ENCODE results near the gene ZNF521.

ZNF521 gene

GRCh38 chr18:25133879-25134278, 218.1 kb downstream of the ZNF521 start:
- H3K4me3 ChIP-seq (ENCODE audit: low read length): no peak overlapping the region
- TF ChIP-seq CTCF (IDR thresholded peaks at IDR 0.05; ENCODE audit: insufficient read depth, low read depth, low read length, missing control alignments): no peak
- no peak for DNase-seq (ENCODE audit: low read depth)

- H3K4me3 ChIP-seq (ENCODE audit: low read length): no peak overlapping the region
- TF ChIP-seq CTCF (IDR thresholded peaks at IDR 0.05; ENCODE audit: insufficient read depth, low read depth, low read length, missing control alignments): no peak
- no peak for DNase-seq (ENCODE audit: low read depth)
Observed at GRCh38 chr18:25132786-25133496, 219.0 kb downstream of the ZNF521 start.

GRCh38 chr18:25126751-25127150, 225.2 kb downstream of the ZNF521 start:
- no peak for DNase-seq (ENCODE audit: low read depth)
- TF ChIP-seq CTCF (IDR thresholded peaks at IDR 0.05; ENCODE audit: insufficient read depth, low read depth, low read length, missing control alignments): no peak
- H3K4me3 ChIP-seq (ENCODE audit: low read length): no peak overlapping the region

GRCh38 chr18:25125680-25126079, 226.3 kb downstream of the ZNF521 start:
- TF ChIP-seq CTCF (IDR thresholded peaks at IDR 0.05; ENCODE audit: insufficient read depth, low read depth, low read length, missing control alignments): no peak
- no peak for DNase-seq (ENCODE audit: low read depth)

GRCh38 chr18:25123438-25124232, 228.3 kb downstream of the ZNF521 start:
- no peak for DNase-seq (ENCODE audit: low read depth)
- H3K4me3 ChIP-seq (ENCODE audit: low read length): no peak overlapping the region
- TF ChIP-seq CTCF (IDR thresholded peaks at IDR 0.05; ENCODE audit: insufficient read depth, low read depth, low read length, missing control alignments): no peak

More at GRCh38 chr18:25125680-25126079, 226.3 kb downstream of the ZNF521 start:
- no peak overlapping the region for H3K4me3 ChIP-seq (ENCODE audit: low read length)

GRCh38 chr18:25121442-25121841, 230.5 kb downstream of the ZNF521 start:
- no peak for TF ChIP-seq CTCF (IDR thresholded peaks at IDR 0.05; ENCODE audit: insufficient read depth, low read depth, low read length, missing control alignments)
- H3K4me3 ChIP-seq (ENCODE audit: low read length): no peak overlapping the region
- no peak for DNase-seq (ENCODE audit: low read depth)

All from epithelial cell of esophagus (primary cell).